ENCODE measurements around the gene CDYL2. TPM values are rescaled to one million over a fixed set of nuclear protein-coding genes. Genes with fewer than 3 reads are reported as not detected.

CDYL2 gene
- total RNA-seq, 1 donor from 2014 or later: 8.4 TPM

DNA sequence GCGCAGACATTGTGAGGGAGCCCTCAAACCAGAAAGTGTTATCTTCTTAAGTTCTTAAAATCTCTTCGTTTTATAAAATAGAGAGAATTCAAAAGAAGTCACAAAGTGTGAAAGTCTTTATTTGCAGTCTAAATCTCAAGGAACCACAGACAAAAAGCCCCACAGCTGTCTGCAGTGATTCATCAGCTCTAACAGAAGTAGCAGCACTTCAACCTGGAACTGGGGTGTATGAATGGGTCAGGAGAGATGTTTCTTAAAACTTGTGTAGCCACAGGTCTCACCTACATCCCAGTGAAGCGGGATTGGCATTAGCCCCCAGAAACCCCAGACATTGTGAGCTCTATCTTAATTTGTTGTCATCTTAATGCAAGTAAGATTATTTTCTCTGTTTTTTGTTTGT lies 61.1 kb downstream of the CDYL2 start:
- H3K36me3 ChIP-seq (ENCODE audit: control insufficient read depth, insufficient read depth, low read length): no peaks in the 10 kb centered on the region
- TF ChIP-seq, protein P1, sequence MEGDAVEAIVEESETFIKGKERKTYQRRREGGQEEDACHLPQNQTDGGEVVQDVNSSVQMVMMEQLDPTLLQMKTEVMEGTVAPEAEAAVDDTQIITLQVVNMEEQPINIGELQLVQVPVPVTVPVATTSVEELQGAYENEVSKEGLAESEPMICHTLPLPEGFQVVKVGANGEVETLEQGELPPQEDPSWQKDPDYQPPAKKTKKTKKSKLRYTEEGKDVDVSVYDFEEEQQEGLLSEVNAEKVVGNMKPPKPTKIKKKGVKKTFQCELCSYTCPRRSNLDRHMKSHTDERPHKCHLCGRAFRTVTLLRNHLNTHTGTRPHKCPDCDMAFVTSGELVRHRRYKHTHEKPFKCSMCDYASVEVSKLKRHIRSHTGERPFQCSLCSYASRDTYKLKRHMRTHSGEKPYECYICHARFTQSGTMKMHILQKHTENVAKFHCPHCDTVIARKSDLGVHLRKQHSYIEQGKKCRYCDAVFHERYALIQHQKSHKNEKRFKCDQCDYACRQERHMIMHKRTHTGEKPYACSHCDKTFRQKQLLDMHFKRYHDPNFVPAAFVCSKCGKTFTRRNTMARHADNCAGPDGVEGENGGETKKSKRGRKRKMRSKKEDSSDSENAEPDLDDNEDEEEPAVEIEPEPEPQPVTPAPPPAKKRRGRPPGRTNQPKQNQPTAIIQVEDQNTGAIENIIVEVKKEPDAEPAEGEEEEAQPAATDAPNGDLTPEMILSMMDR (IDR thresholded peaks at IDR 0.05; ENCODE audit: insufficient read depth, low read length, poor library complexity, severe bottlenecking): no peak
- no peak overlapping the region for H3K4me3 ChIP-seq (ENCODE audit: low read depth, low read length)
- H3K27me3 ChIP-seq (ENCODE audit: control insufficient read depth, insufficient read depth, low read length): no peaks in the 10 kb centered on the region
- no peak for DNase-seq (ENCODE audit: low read depth)

DNA sequence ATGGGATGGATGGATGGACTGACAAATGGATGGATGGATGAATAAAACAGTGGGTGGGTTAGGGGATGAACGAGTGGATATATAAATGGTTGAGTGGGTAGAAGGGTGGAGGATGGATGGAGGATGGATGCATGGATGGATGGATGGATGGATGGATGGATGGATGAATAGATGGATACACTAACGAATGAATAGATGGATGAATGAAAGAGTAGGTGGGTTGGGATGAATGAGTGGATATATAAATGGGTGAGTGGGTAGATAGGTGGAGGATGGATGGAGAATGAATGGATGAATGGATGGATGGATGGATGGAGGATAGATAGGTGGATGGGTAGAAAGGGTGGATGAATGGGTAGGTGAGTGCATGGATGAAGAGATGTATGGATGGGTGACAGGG lies 62.1 kb downstream of the CDYL2 start:
- H3K27me3 ChIP-seq (ENCODE audit: control insufficient read depth, insufficient read depth, low read length): no peaks in the 10 kb centered on the region
- no peak for DNase-seq (ENCODE audit: low read depth)
- H3K36me3 ChIP-seq (ENCODE audit: control insufficient read depth, insufficient read depth, low read length): no peaks in the 10 kb centered on the region
- no peak overlapping the region for H3K4me3 ChIP-seq (ENCODE audit: low read depth, low read length)
- TF ChIP-seq, protein P1 (IDR thresholded peaks at IDR 0.05; ENCODE audit: insufficient read depth, low read length, poor library complexity, severe bottlenecking): no peak

DNA sequence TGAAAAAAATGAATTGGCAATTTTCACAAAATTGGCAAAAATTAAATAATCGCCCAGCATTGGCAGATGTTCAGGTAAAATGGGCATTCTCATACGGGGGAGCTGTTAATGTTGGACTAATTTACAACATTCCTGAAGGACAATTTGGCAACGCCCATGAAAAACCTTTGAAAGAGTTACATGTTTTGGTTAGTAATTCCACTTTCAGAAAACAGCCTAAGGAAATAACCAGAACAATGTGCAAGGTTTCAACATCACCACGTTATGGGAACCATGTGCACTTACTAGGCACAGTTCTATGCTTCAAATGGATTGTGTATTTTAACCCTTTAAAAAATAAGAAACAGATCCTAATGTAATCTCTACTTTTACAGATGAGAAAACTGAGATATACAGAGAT lies 62.7 kb downstream of the CDYL2 start:
- H3K36me3 ChIP-seq (ENCODE audit: control insufficient read depth, insufficient read depth, low read length): no peaks in the 10 kb centered on the region
- no peak for DNase-seq (ENCODE audit: low read depth)
- H3K4me3 ChIP-seq (ENCODE audit: low read depth, low read length): no peak overlapping the region
- H3K27me3 ChIP-seq (ENCODE audit: control insufficient read depth, insufficient read depth, low read length): no peaks in the 10 kb centered on the region
- TF ChIP-seq, protein P1 (IDR thresholded peaks at IDR 0.05; ENCODE audit: insufficient read depth, low read length, poor library complexity, severe bottlenecking): no peak

DNA sequence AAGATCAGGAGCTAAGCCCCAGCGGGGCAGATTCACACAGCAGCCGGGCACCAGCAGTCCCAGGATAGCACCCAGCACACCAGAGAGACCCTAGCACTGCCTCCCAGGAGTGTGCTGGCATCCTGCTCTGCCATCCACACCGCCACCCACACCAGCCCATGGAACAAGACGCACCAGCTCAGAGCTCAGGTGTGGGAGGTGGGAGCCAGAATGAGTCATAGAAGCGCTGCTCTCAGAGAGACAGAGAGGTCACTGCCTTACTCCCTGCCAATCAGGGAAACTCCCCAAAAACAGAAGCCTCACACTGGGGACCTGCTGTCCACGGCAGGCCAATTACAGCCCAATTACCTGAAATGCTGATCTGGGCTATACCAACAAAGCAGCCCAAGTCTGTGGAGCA lies 64.9 kb downstream of the CDYL2 start:
- no peaks in the 10 kb centered on the region for H3K36me3 ChIP-seq (ENCODE audit: control insufficient read depth, insufficient read depth, low read length)
- TF ChIP-seq, protein P1 (IDR thresholded peaks at IDR 0.05; ENCODE audit: insufficient read depth, low read length, poor library complexity, severe bottlenecking): no peak

DNA sequence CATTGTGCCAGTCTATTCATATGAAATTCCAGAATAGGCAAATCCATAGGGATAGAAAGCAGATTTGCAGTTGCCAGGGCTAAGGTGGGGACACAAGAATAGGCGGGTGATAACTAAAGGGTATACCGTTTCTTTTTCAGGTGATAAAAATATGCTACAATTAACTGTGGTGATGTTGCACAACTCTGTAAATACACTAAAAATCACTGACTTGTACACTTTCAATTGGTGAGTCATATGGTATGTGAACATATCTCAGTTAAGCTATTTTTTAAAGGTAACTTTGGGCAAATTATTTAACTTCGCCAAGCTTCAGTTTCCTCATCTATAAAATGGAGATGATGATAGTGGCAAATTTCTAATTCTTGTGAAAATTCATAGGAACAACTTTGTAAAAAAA lies 65.9 kb downstream of the CDYL2 start:
- Histone ChIP-seq H3K4me3 (ENCODE audit: low read depth, low read length) (no peak overlapping the region), H3K27me3 (ENCODE audit: control insufficient read depth, insufficient read depth, low read length) (no peaks in the 10 kb centered on the region), H3K36me3 (ENCODE audit: control insufficient read depth, insufficient read depth, low read length) (no peaks in the 10 kb centered on the region)
- DNase-seq (ENCODE audit: low read depth): no peak
- TF ChIP-seq, protein P1 (IDR thresholded peaks at IDR 0.05; ENCODE audit: insufficient read depth, low read length, poor library complexity, severe bottlenecking): no peak

More for the DNA sequence above, 64.9 kb downstream of the CDYL2 start:
- Histone ChIP-seq H3K4me3 (ENCODE audit: low read depth, low read length) (no peak overlapping the region), H3K27me3 (ENCODE audit: control insufficient read depth, insufficient read depth, low read length) (no peaks in the 10 kb centered on the region)
- no peak for DNase-seq (ENCODE audit: low read depth)

DNA sequence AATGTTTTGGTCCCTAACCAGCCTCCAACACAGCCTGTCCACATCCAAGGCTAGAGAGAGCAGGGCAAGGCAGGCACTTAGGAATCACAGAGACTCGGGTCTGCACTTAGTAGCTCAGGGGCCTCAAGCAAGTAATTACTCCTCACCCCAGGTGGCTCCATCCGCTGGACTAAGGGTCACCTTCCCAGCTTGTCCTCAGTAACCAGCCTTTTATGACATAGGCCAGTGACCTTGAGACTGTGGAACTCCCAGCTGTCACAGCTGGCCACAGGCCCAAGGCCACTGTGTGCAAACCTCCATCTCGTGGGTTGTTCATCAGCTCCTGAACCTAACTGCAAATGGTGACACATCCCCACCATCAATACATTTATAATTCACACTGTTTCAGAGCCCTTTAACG lies 68.6 kb downstream of the CDYL2 start:
- H3K4me3 ChIP-seq (ENCODE audit: low read depth, low read length): no peak overlapping the region
- no peaks in the 10 kb centered on the region for H3K36me3 ChIP-seq (ENCODE audit: control insufficient read depth, insufficient read depth, low read length)
- H3K27me3 ChIP-seq (ENCODE audit: control insufficient read depth, insufficient read depth, low read length): no peaks in the 10 kb centered on the region
- TF ChIP-seq, protein P1 (IDR thresholded peaks at IDR 0.05; ENCODE audit: insufficient read depth, low read length, poor library complexity, severe bottlenecking): no peak
- DNase-seq (ENCODE audit: low read depth): no peak
